Amygdala (tissue), 56 donors: ENCODE measurements around the gene EIF2AK3.

Source experiments
- DNase-seq, 56 donors: peaks; one replicate each; lab custom pipeline; 2025; lab: John Stamatoyannopoulos, UW

The EIF2AK3 gene

GRCh38 chr2:88601286-88601685 is 26.0 kb downstream of the EIF2AK3 start:
- DNase-seq = no peak

- peak in 13 of 56 donors; percentile 2 to 55 (median 21) for DNase-seq
These were observed 27.2 kb downstream of the EIF2AK3 start for GRCh38 chr2:88600038-88600465.

GRCh38 chr2:88599527-88599926 is 27.7 kb downstream of the EIF2AK3 start:
- no peak for DNase-seq

GRCh38 chr2:88597168-88597567 is 30.1 kb downstream of the EIF2AK3 start:
- DNase-seq = no peak

- DNase-seq = no peak
These were observed 31.0 kb downstream of the EIF2AK3 start for GRCh38 chr2:88596141-88596830.

- DNase-seq = no peak
These were observed 35.6 kb downstream of the EIF2AK3 start for GRCh38 chr2:88591698-88592097.

- peak in 16 of 56 donors; percentile 2 to 45 (median 8) for DNase-seq
These were observed 36.2 kb downstream of the EIF2AK3 start for GRCh38 chr2:88590998-88591613.

GRCh38 chr2:88585969-88586368 is 41.3 kb downstream of the EIF2AK3 start:
- no peak for DNase-seq

- DNase-seq = no peak
These were observed 45.2 kb downstream of the EIF2AK3 start for GRCh38 chr2:88582030-88582429.

- DNase-seq = no peak
These were observed 47.2 kb downstream of the EIF2AK3 start for GRCh38 chr2:88580088-88580487.

- no peak for DNase-seq
These were observed 51.6 kb downstream of the EIF2AK3 start for GRCh38 chr2:88575630-88576029.

- DNase-seq = no peak
These were observed 52.2 kb downstream of the EIF2AK3 start for GRCh38 chr2:88575051-88575450.

- no peak for DNase-seq
These were observed 52.8 kb downstream of the EIF2AK3 start for GRCh38 chr2:88574445-88574844.

GRCh38 chr2:88568179-88568578 is 59.1 kb downstream of the EIF2AK3 start:
- no peak for DNase-seq

GRCh38 chr2:88564402-88564801 is 62.9 kb downstream of the EIF2AK3 start:
- DNase-seq = no peak

GRCh38 chr2:88563129-88563528 is 64.1 kb downstream of the EIF2AK3 start:
- no peak for DNase-seq

- DNase-seq = no peak
These were observed 65.4 kb downstream of the EIF2AK3 start for GRCh38 chr2:88561646-88562388.

- DNase-seq = no peak
These were observed 66.5 kb downstream of the EIF2AK3 start for GRCh38 chr2:88560619-88561307.

GRCh38 chr2:88557290-88557689 is 70.0 kb downstream of the EIF2AK3 start:
- no peak for DNase-seq

GRCh38 chr2:88556026-88556425 is 71.2 kb downstream of the EIF2AK3 start:
- DNase-seq = peak in 3 of 56 donors; percentile 2 to 26 (median 5)

- no peak for DNase-seq
These were observed 73.1 kb downstream of the EIF2AK3 start for GRCh38 chr2:88554189-88554588.
